NCI-H1694 treated with DMSO at 0.1 percent for 48 hours (cell line): ENCODE data around the gene CPED1.
"Not testable (repeated sequence)": the region's sequence is repeated elsewhere in the genome, so short reads cannot be mapped to it uniquely, and the experiment has no call there.

Experiments
- DNase-seq: peaks from one replicate; lab custom pipeline; 2025; lab: John Stamatoyannopoulos, UW

CPED1 gene

GRCh38 chr7:121097577-121097976 is 109.1 kb downstream of the CPED1 start:
- no peak for DNase-seq

DNA sequence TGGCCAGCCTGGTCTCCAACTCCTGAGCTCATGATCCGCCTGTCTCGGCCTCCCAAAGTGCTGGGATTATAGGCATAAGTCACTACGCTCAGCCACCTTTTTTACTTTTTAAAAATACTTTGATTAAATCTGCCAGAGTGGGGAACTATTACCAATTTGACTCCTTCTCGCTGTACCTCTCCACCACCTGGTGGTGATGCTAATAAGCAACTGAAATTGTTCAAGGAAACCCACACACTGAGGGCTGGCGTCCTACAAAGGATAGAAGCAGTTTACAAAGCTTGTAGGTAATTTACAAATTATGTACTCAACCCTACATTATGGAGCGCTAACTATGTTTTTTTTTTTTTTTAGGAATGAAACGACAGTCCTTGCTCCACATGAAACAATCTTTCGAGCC is 111.1 kb downstream of the CPED1 start:
- DNase-seq = no peak

DNA sequence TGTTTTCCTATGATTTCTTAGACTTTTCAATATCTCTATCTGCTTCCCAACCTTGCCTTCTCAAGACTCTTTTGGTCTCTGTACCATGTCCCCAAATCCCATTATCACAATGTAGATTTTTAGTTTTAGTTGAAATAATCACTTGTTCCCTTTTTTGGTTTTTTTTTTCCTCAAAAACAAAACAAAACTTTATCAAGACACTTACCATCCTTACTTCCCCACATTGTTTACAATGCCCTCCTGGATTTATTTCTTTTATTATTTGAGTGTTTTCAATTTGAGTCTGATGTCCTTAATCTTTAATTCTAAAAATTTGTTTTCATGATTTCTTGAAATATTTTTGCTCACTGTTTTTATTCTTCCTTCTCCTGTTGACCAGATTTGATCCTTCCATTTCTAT is 112.6 kb downstream of the CPED1 start:
- DNase-seq = no peak

- DNase-seq = no peak
Observed at GRCh38 chr7:121101621-121102020, 113.1 kb downstream of the CPED1 start.

- no peak for DNase-seq
Observed at GRCh38 chr7:121102619-121103018, 114.1 kb downstream of the CPED1 start.

DNA sequence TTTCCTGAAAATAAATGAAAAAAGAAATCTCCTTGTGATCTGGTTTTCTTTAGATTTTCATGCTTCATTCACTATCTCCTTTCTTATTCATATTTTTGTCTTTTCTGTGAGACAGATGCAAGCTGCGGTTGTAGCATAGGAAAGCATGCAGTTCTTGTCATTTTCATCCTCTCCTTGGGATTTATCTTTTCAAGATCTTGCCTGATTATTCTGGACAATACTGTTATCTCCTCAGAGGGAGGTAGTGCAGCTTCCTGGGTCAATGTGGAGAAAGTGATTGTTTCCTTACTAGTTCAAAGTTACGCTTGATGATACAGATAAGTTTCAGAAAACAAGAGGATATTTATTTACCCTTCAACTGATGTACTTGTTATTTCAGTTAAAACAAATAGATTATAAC is 114.6 kb downstream of the CPED1 start:
- DNase-seq = no peak

- no peak for DNase-seq
Observed at GRCh38 chr7:121103579-121103978, 115.1 kb downstream of the CPED1 start.

GRCh38 chr7:121105262-121105661 is 116.8 kb downstream of the CPED1 start:
- no peak for DNase-seq

GRCh38 chr7:121107923-121108498 is 119.5 kb downstream of the CPED1 start:
- DNase-seq = peak; percentile 66

DNA sequence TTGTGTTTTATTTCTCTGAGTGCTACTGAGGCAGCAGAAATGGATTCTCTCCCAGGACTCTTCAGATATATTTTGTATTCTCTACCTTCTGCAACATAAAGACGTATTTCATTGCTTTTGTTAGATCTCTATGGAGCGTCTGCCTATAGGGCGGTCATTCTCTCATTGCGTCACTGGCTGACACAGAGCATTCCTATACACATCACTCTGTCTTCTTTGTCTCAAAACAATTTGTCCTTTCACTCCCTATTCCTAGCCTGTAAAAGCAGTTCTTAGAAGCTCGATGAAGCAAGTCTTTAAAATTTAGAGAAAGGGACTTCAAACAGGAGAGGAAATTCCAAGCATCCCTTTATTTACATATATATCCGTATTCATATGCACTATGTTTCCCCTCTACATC is 120.6 kb downstream of the CPED1 start:
- no peak for DNase-seq

DNA sequence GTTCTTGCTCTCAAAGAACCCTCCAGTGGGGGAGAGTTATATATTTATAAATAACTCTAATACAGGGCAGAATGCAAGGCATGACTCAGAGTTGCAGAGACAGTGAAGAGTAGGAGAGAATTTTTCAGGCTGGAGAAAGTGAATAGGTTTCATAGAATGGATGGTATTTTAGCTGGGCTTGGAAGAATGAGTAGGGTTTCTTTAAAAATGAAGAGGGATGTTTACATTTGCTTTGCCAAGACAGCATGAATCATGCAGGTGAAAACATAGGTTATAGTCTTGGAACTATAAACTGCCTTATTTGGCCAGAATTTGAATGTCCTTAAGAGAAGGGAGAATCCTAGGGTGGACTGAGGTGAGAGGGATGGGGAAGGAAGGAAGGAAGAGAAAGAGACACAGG is 124.8 kb downstream of the CPED1 start:
- DNase-seq = no peak

DNA sequence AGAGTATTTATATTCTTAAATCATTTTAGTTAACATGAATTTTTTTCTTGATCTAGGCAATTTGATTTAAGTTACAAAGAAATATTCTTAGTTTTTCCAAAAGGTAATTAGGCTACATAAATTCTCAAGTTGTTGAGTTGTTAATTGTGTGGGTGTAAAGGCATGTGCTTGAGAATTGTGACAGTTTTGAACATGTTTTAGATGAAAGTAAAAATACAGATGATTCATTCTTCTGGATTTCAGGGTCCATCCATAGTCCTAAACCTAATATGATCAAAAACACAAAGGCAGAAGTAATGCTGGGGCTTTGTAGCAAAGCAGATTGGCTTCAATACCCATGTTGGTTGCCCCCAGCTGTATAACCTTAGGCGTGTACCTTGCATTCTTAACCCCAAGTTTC is 127.9 kb downstream of the CPED1 start:
- DNase-seq = no peak

DNA sequence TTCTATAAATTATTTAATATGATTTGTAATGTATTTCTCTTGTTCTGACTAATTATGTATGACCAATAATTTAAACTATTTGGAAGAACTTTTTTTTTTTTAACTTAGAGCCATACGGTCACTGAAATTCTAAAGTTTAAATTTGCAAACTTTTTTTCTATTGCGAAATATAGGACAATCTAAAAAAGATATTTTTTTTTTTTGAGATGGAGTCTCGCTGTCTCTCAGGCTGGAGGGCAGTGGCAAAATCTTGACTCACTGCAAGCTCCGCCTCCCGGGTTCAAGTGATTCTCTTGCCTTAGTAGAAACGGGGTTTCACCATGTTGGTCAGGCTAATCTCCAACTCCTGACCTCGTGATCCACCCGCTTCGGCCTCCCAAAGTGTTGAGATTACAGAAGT is 130.5 kb downstream of the CPED1 start:
- DNase-seq = no peak

DNA sequence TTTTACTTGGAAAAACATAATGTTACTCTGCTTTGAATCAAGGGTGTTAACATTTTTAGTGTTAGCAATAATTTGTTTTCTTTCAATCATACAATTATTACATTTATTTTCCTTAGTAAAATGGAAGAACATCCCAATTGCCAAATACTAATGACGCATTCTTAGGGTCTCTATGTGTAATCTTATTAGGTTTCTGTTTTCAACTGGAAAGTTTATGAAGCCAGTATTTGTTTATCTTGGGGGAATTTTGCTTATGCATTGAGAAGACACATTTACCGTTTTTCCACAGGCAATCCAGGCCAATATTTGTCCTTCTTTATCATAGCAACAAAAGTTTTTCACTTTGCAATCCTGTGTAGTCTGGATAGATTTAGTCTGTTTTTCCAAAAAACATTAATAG is 134.5 kb downstream of the CPED1 start:
- no peak for DNase-seq

- DNase-seq = not testable (repeated sequence)
Observed at GRCh38 chr7:121125454-121125853, 136.9 kb downstream of the CPED1 start.

- no peak for DNase-seq
Observed at GRCh38 chr7:121126201-121126600, 137.7 kb downstream of the CPED1 start.

- peak; percentile 69 for DNase-seq
Observed at GRCh38 chr7:121126801-121127534, 138.5 kb downstream of the CPED1 start.

DNA sequence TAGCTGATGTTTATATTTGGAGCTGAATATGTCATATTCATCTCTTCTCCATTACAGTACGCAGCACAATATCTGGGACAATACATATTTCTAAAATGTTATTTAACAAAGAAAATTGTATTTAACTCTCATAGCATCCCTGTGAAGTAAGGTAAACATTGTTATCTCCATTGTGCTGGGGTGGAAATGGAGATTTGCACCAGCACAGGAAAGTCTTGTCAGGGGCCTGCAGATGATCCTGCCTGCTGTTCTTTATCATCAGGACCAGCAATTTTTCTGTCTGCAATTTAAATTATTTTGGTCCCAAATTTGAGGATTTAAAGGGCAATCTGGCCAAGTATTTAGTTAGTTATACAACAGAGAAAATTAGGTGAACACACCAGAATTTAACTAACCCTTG is 144.4 kb downstream of the CPED1 start:
- DNase-seq = no peak

GRCh38 chr7:121133444-121133843 is 144.9 kb downstream of the CPED1 start:
- DNase-seq = no peak

DNA sequence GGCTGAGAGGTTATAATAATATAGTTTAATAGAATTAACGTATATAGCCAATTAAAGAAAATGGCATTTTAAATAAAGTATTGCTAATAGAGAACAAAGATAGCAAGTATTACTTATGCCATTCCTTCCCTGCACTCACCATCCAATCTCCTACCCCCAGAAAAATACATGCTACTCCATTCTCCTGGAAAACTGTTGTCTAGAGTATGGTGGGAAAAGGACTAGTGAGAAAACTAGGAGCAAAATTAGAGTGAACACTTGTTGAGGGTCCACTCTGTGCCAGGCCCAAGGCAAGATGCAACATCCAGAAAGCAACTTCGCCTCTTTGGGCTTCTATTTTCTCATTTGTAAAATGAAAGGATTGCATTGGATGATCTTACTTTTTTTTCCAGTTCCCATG is 149.1 kb downstream of the CPED1 start:
- DNase-seq = no peak

GRCh38 chr7:121138262-121138933 is 149.9 kb downstream of the CPED1 start:
- DNase-seq = no peak

DNA sequence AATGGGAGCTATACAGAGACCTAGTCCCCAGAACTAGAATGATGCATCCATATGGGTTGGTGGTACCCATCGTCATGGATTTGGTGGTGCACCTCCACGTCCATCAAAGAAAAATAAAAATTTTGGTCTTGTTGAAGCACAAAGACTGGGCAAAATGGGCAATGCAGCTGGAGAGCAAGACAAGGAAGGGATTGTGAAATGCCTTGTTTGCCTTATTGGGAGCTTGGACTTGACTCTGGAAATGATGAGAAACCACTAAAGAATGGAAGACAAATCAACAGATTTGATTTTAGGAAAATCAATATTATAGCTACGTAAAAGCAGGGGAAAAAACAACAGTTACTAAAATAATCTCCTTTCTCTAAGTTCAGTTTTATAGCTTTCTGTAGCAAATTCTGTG is 150.9 kb downstream of the CPED1 start:
- DNase-seq = no peak

DNA sequence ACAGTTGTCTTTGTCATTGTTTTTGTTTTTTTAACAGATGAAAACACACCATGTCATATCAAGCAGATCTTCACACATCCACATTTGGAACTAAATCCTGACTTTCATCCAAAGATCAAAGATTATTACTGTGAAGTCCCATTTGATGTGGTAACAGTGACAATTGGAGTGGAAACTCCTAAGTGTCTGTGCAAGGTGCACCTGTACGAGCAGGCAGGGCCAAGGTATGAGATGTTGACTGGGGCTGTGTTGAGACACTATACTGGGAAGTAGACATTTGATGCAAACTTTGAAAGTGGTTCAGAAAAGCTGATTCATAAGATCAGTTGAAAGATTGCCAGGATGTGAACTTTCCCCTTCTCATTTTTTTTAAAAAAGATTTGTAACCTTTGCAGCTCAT is 152.3 kb downstream of the CPED1 start:
- DNase-seq = no peak
